A549 (cell line): ENCODE data around the gene ACTR1A. TPM values are rescaled to one million over a fixed set of nuclear protein-coding genes. Genes with fewer than 3 reads are reported as not detected.
A peak's percentile ranks its signal among the peaks of the same experiment; 100 is the strongest.

Experiments used
- ATAC-seq, 2 experiments: fragments of 200-7000 bp in 1 of 2; fragments of >200 bp in 1 of 2; cut with Nextera tagmentation in 1 of 2; cut with Tn5 transposase in 1 of 2; 3 replicates each; pipeline versions ENCODE4 v1.8.0 to v1.9.1; 2018 to 2020; ENCODE audit warnings: mild to moderate bottlenecking in 1 of 2, moderate library complexity in 1 of 2
- CTCF ChIA-PET: fragments of 300-600 bp; sonication (Branson Sonifier 250); formaldehyde crosslinking; extraction: SDS; loops from one replicate; lab custom pipeline; 2021; ENCODE audit warnings: antibody characterized with exemption, inconsistent platforms; lab: Yijun Ruan, JAX
- POLR2A ChIA-PET: fragments of 350-600 bp; formaldehyde crosslinking; extraction: SDS; loops from one replicate; lab custom pipeline; 2021; ENCODE audit warnings: antibody characterized with exemption, inconsistent platforms; lab: Yijun Ruan, JAX
- DNase-seq, 2 experiments: peaks; one replicate each; pipeline versions ENCODE4 v3.0.0 to v3.0.0-alpha.2; 2011 to 2016; ENCODE audit warnings: low read depth in 1 of 2, low spot score in 1 of 2
- FAIRE-seq: peaks from 2 replicates; lab custom pipeline; 2011; peaks lifted over from hg19 to GRCh38; lab: Jason Lieb, UNC
- H3K27ac ChIP-seq, 2 experiments: fragments of >200 bp; sonication (Bioruptor Twin); formaldehyde crosslinking; 3 replicates each; pipeline ENCODE4 v1.5.1; 2016 to 2017
- H3K4me1 ChIP-seq: fragments of >200 bp; sonication (Bioruptor Twin); formaldehyde crosslinking; 3 replicates; pipeline ENCODE4 v1.6.1; 2016
- H3K4me2 ChIP-seq: fragments of >200 bp; sonication (Bioruptor Twin); formaldehyde crosslinking; 3 replicates; pipeline ENCODE4 v1.6.1; 2016
- H3K4me3 ChIP-seq: fragments of >200 bp; sonication (Bioruptor Twin); formaldehyde crosslinking; 3 replicates; pipeline ENCODE4 v1.5.1; 2016
- H3K9me3 ChIP-seq: fragments of >200 bp; sonication (Bioruptor Twin); formaldehyde crosslinking; 3 replicates; pipeline ENCODE4 v1.6.1; 2016
- ATOH8 ChIP-seq: fragments of 250-450 bp; sonication (Bioruptor Pico); IDR thresholded peaks from 2 replicates; pipeline ENCODE4 v1.5.0; 2020; ENCODE audit warnings: low read depth, mild to moderate bottlenecking, moderate library complexity
- CBX2 ChIP-seq: fragments of 200-600 bp; sonication (generic); IDR thresholded peaks from 2 replicates; pipeline ENCODE4 v1.6.1; 2016; ENCODE audit warnings: low read depth, mild to moderate bottlenecking, borderline replicate concordance
- CEBPB ChIP-seq, 2 experiments: fragments of >200 bp in 1 of 2; sonication (Bioruptor Twin) in 1 of 2; formaldehyde crosslinking in 1 of 2; IDR thresholded peaks; 2 replicates each; pipeline ENCODE4 v1.6.1; 2012 to 2016
- CHD4 ChIP-seq: fragments of 200-600 bp; sonication (generic); IDR thresholded peaks from 2 replicates; pipeline ENCODE4 v1.6.1; 2016; ENCODE audit warnings: antibody characterized with exemption, mild to moderate bottlenecking, borderline replicate concordance
- E2F6 ChIP-seq: IDR thresholded peaks from 2 replicates; pipeline ENCODE4 v1.6.1; 2012; ENCODE audit warnings: low read depth, borderline replicate concordance
- ELK1 ChIP-seq: fragments of 150-350 bp; IDR thresholded peaks from 2 replicates; pipeline ENCODE4 v1.6.1; 2014; ENCODE audit warnings: low read depth, mild to moderate bottlenecking, low read length
- HES2 ChIP-seq: fragments of >200 bp; sonication (Bioruptor Twin); formaldehyde crosslinking; IDR thresholded peaks from 2 replicates; pipeline ENCODE4 v1.6.1; 2016
- HMGXB4 ChIP-seq: fragments of 250-450 bp; sonication (Bioruptor Pico); IDR thresholded peaks from 2 replicates; pipeline ENCODE4 v1.5.0; 2021; ENCODE audit warnings: mild to moderate bottlenecking, moderate library complexity, borderline replicate concordance
- KDM1A ChIP-seq: fragments of 200-600 bp; sonication (generic); IDR thresholded peaks from 2 replicates; pipeline ENCODE4 v1.6.1; 2016; ENCODE audit warnings: low read depth, mild to moderate bottlenecking
- MAFK ChIP-seq: fragments of 450-650 bp; IDR thresholded peaks from 2 replicates; pipeline ENCODE4 v1.6.1; 2014; ENCODE audit not compliant: partially characterized antibody
- MAZ ChIP-seq: fragments of 150-350 bp; IDR thresholded peaks from 2 replicates; pipeline ENCODE4 v1.6.1; 2014; ENCODE audit warnings: antibody characterized with exemption, low read depth, low read length, borderline replicate concordance
- MYC ChIP-seq: IDR thresholded peaks from 2 replicates; pipeline ENCODE4 v1.6.1; 2012; ENCODE audit warnings: mild to moderate bottlenecking, inconsistent platforms, low read length, improper control_type of control experiment, borderline replicate concordance
- NPAS2 ChIP-seq: fragments of 250-450 bp; sonication (Bioruptor Pico); IDR thresholded peaks from 2 replicates; pipeline ENCODE4 v1.8.0; 2022; ENCODE audit warnings: mild to moderate bottlenecking, moderate library complexity, borderline replicate concordance
- RAD21 ChIP-seq, 2 experiments: fragments of >200 bp in 1 of 2; sonication (Bioruptor Twin) in 1 of 2; formaldehyde crosslinking in 1 of 2; IDR thresholded peaks in 1 of 2; conservative IDR thresholded peaks in 1 of 2; 2 replicates in 1 of 2; 3 replicates in 1 of 2; pipeline ENCODE4 v1.6.1; 2012 to 2018; ENCODE audit warnings: inconsistent platforms in 1 of 2
- RCOR1 ChIP-seq: fragments of 150-350 bp; IDR thresholded peaks from 2 replicates; pipeline ENCODE4 v1.6.1; 2014; ENCODE audit warnings: antibody characterized with exemption, low read length, low read depth
- REST ChIP-seq: fragments of 200-600 bp; sonication (generic); IDR thresholded peaks from 2 replicates; pipeline ENCODE4 v1.6.1; 2016; ENCODE audit warnings: antibody characterized with exemption, mild to moderate bottlenecking, moderate library complexity
- ZC3H11A ChIP-seq: fragments of 450-650 bp; IDR thresholded peaks from 2 replicates; pipeline ENCODE4 v1.6.1; 2014; ENCODE audit warnings: antibody characterized with exemption, mild to moderate bottlenecking
- WGBS: methylation state at CpG from one replicate; pipeline ENCODE4 v1.1.6; 2017; ENCODE audit errors: missing lambda C conversion rate; 5-methylcytosine and 5-hydroxymethylcytosine counted together
- polyA plus RNA-seq, 4 experiments: library from polyadenylated mRNA; depleted of rRNA in 3 of 4; stranded (reverse); fragments of >200 nt; fragmentation: RNase III in 1 of 4; extraction: RNeasy Plus Mini Kit Qiagen cat#74134 plus additional on column Dnase treatment in 1 of 4; gene quantifications; 2 replicates in 3 of 4; 3 replicates in 1 of 4; pipeline ENCODE4 v1.2.3, GENCODE V29; 2011 to 2017

ACTR1A gene
- polyA plus RNA-seq, 2 of the 4 experiments (the other 2 are of a cell fraction) = 85.8 to 114 TPM

GRCh38 chr10:102479651-102480050 is 22.9 kb downstream of the ACTR1A start:
- no peak overlapping the region for H3K4me3 ChIP-seq
- H3K4me2 ChIP-seq = no peak overlapping the region
- no peak for DNase-seq
- ChIA-PET CTCF (interaction anchor here (0.5 to 9.2 kb wide), 41 partner anchors 10 to 557 kb away, joined by 3 to 93 read pairs (median 5); partner anchors contain the start of genes ACTR1A, C10orf95, ELOVL3 and FBXL15), POLR2A (interaction anchor here (0.6 to 0.7 kb wide), 3 partner anchors 28 to 99 kb away, joined by 3 to 8 read pairs (median 3); no protein-coding TSS in a partner anchor)
- TF ChIP-seq E2F6 (no peak), CBX2 (no peak), ZC3H11A (no peak), HES2 (no peak), CHD4 (no peak), ATOH8 (CRISPR knock-in tag) (no peak), REST (no peak), RCOR1 (no peak), CEBPB (IDR thresholded peaks at IDR 0.05) (no peak), MAFK (no peak), HMGXB4 (CRISPR knock-in tag) (no peak), KDM1A (no peak), MAZ (no peak)
- H3K9me3 ChIP-seq = no peaks in the 10 kb centered on the region
- H3K27ac ChIP-seq = no peak overlapping the region
- peak; percentile 2 to 37; a peak in 3 of 6 replicates for ATAC-seq
- H3K4me1 ChIP-seq = no peaks in the 10 kb centered on the region
- no peak for FAIRE-seq

- Histone ChIP-seq H3K4me1 (no peaks in the 10 kb centered on the region), H3K9me3 (no peaks in the 10 kb centered on the region), H3K27ac (no peak overlapping the region), H3K4me3 (no peak overlapping the region), H3K4me2 (no peak overlapping the region)
- ATAC-seq (no peak), FAIRE-seq (no peak), DNase-seq (no peak)
- TF ChIP-seq REST = no peak
- TF ChIP-seq NPAS2 (CRISPR knock-in tag) = no peak
- no peak for TF ChIP-seq RAD21 (conservative IDR thresholded peaks at IDR 0.05 in 1 of 2, IDR thresholded peaks at IDR 0.05 in 1 of 2)
- no peak for TF ChIP-seq ELK1
- no peak for TF ChIP-seq KDM1A
- TF ChIP-seq CEBPB (IDR thresholded peaks at IDR 0.05) = no peak
- no peak for TF ChIP-seq MYC
- ChIA-PET POLR2A (interaction anchor here (0.7 kb wide), 1 partner anchor 8 kb away, joined by 4 read pairs; no protein-coding TSS in a partner anchor), CTCF (interaction anchor here (0.7 to 9.2 kb wide), 9 partner anchors 16 to 247 kb away, joined by 3 to 93 read pairs (median 4); partner anchors contain the start of genes C10orf95 and NFKB2)
- WGBS = 71% methylated on average over 9 of the region's 9 CpGs
Observed at GRCh38 chr10:102476466-102477141, 25.9 kb downstream of the ACTR1A start.
